ENCODE measurements around the gene PPP3CA. TPM values are rescaled to one million over a fixed set of nuclear protein-coding genes. Genes with fewer than 3 reads are reported as not detected.
"Not testable (repeated sequence)": the region's sequence is repeated elsewhere in the genome, so short reads cannot be mapped to it uniquely, and the experiment has no call there.

Gene PPP3CA
- polyA plus RNA-seq, 1 donor from 2014 or later: 18.0 TPM

DNA sequence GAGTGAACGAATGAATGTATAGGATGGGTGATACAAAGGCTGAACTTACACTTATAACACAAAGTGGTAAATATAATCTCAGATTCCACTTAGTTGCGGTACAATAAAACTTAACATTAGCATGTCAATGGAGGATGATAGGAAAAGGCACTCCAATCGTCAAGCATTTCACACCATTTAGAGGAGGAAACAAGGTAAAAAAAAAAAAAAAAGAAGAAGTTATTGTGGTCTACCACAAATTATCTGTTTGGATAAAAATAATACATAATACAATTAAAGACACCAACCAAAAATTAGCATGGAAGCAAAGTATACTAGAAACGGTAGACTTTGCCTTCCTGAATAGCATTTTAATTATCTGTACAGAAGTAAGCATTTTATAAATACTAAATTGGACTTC lies 205.5 kb downstream of the PPP3CA start:
- peak overlapping the region in 1 of 4 donors; percentile 53 for H3K4me3 Mint-ChIP-seq
- H3K36me3 Mint-ChIP-seq: no peaks in the 10 kb centered on the region
- peaks cover 0 to 4% (median 0%) of the 10 kb centered on the region in 3 donors for H3K9me3 Mint-ChIP-seq
- H3K27ac Mint-ChIP-seq: peak overlapping the region in 2 of 3 donors; percentile 0 to 29
- no peaks in the 10 kb centered on the region for H3K27me3 Mint-ChIP-seq
- peaks cover 41 to 58% (median 48%) of the 10 kb centered on the region in 3 donors for H3K4me1 Mint-ChIP-seq

GRCh38 chr4:101141230-101141629 lies 206.1 kb downstream of the PPP3CA start:
- Mint-ChIP-seq H3K4me3 (peak overlapping the region in 1 of 4 donors; percentile 31), H3K36me3 (no peaks in the 10 kb centered on the region), H3K4me1 (peaks cover 45 to 63% (median 53%) of the 10 kb centered on the region in 3 donors), H3K27ac (peak overlapping the region in 1 of 3 donors; percentile 0), H3K27me3 (no peaks in the 10 kb centered on the region), H3K9me3 (peaks cover 0 to 4% (median 0%) of the 10 kb centered on the region in 3 donors)

GRCh38 chr4:101140228-101140627 lies 207.1 kb downstream of the PPP3CA start:
- no peaks in the 10 kb centered on the region for H3K27me3 Mint-ChIP-seq
- H3K36me3 Mint-ChIP-seq: no peaks in the 10 kb centered on the region
- no peak overlapping the region for H3K27ac Mint-ChIP-seq
- peaks cover 0 to 2% (median 0%) of the 10 kb centered on the region in 3 donors for H3K9me3 Mint-ChIP-seq
- H3K4me1 Mint-ChIP-seq: peaks cover 53 to 71% (median 61%) of the 10 kb centered on the region in 3 donors
- no peak overlapping the region for H3K4me3 Mint-ChIP-seq

DNA sequence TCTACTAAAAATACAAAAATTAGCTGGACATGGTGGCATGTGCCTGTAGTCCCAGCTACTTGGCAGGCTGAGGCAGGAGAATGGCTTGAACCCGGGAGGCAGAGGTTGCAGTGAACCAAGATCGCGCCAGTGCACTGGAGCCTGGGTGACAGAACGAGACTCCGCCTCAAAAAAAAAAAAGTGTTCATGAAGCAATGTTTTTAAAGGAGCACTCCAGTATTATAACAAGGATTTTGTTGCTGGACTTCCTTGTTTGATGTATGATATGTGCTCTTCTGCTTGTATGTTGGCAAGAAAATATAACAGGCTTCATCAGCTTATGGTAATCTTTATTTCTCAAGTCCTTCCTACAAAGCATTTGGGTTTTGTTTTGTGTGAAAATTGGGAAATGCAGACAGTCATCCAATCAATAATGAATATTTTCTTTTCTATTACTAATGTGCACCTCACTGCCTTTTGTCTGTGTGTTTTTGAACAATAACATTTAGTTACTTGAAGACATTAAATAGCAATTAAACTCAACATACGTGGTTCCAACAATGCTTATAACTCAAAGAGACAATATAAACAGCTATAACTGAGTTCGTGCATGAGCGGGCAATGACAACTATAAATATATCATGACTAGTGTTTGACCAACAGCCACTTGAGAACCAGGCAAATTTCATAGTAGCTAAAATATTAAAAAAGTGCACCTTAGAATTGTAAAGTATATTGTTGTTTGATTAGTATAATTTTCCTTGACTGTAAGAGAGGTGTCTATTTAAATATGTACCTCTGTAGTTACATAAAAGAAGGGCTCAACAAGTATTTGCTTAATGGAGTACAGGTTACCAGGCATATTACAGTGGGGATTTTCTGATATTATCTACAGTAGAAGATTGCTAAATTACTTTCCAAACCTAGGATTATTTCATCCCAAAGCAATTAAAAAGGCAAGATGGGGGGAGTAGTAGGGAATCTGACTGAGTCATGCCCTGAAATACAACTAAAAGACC lies 210.7 kb downstream of the PPP3CA start:
- H3K4me3 Mint-ChIP-seq: peak overlapping the region in 3 of 4 donors; percentile 6 to 87 (median 83)

GRCh38 chr4:101135371-101136010 lies 211.8 kb downstream of the PPP3CA start:
- Mint-ChIP-seq H3K4me3 (peak overlapping the region; percentile 6 to 87 (median 27)), H3K9me3 (peaks cover 0 to 2% (median 0%) of the 10 kb centered on the region in 3 donors), H3K36me3 (peaks cover 2% of the 10 kb centered on the region), H3K4me1 (peaks cover 36 to 57% (median 52%) of the 10 kb centered on the region in 3 donors), H3K27ac (no peak overlapping the region), H3K27me3 (no peaks in the 10 kb centered on the region)

More for the DNA sequence above, 210.7 kb downstream of the PPP3CA start:
- H3K4me1 Mint-ChIP-seq: peaks cover 44 to 62% (median 56%) of the 10 kb centered on the region in 3 donors
- peaks cover 0 to 2% (median 0%) of the 10 kb centered on the region in 3 donors for H3K9me3 Mint-ChIP-seq
- H3K27me3 Mint-ChIP-seq: no peaks in the 10 kb centered on the region
- peaks cover 2% of the 10 kb centered on the region for H3K36me3 Mint-ChIP-seq
- peak overlapping the region in 2 of 3 donors; percentile 17 to 57 for H3K27ac Mint-ChIP-seq

DNA sequence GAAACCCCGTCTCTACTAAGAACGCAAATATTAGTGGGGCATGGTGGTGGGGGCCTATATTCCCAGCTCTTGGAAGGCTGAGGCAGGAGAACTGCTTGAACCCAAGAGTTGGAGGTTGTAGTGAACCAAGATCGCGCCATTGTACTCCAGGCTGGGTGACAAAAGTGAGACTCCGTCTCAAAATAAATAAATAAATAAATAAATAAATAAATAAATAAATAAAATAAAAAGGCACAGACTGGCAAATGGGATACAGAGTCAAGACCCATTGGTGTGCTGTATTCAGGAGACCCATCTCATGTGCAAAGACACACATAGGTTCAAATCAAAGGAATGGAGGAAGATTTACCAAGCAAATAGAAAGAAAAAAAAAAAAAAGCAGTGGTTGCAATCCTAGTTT lies 216.3 kb downstream of the PPP3CA start:
- H3K4me3 Mint-ChIP-seq, H3K27ac Mint-ChIP-seq, H3K9me3 Mint-ChIP-seq, H3K36me3 Mint-ChIP-seq, H3K27me3 Mint-ChIP-seq: not testable (repeated sequence)
- peaks cover 51 to 63% (median 52%) of the 10 kb centered on the region in 3 donors for H3K4me1 Mint-ChIP-seq

- not testable (repeated sequence) for H3K27ac Mint-ChIP-seq
- H3K4me1 Mint-ChIP-seq: peaks cover 47 to 60% (median 50%) of the 10 kb centered on the region in 3 donors
Measured at GRCh38 chr4:101128898-101129297, 218.4 kb downstream of the PPP3CA start.

DNA sequence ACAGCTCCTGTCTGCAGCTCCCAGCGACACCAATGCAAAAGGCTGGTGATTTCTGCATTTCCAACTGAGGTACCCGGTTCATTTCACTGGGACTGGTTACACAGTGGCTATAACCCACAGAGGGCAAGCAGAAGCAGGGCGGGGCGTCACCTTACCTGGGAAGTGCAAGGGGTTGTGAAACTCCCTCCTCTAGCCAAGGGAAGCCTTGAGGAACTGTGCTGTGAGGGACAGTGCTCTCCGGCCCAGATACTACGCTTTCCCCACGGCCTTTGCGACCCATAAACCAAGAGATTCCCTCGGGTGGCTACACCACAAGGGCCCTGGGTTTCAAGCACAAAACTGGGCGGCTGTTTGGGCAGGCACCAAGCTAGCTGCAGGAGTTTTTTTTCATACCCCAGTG lies 218.9 kb downstream of the PPP3CA start:
- peaks cover 4% of the 10 kb centered on the region for H3K36me3 Mint-ChIP-seq
- H3K27ac Mint-ChIP-seq: no peak overlapping the region
- H3K27me3 Mint-ChIP-seq: no peaks in the 10 kb centered on the region
- no peak overlapping the region for H3K4me3 Mint-ChIP-seq
- peaks cover 0 to 3% (median 0%) of the 10 kb centered on the region in 3 donors for H3K9me3 Mint-ChIP-seq
- H3K4me1 Mint-ChIP-seq: peaks cover 49 to 63% (median 50%) of the 10 kb centered on the region in 3 donors

More at GRCh38 chr4:101128898-101129297, 218.4 kb downstream of the PPP3CA start:
- H3K4me3 Mint-ChIP-seq: peak overlapping the region in 2 of 4 donors; percentile 41 to 63
- not testable (repeated sequence) for H3K36me3 Mint-ChIP-seq, H3K9me3 Mint-ChIP-seq, H3K27me3 Mint-ChIP-seq

DNA sequence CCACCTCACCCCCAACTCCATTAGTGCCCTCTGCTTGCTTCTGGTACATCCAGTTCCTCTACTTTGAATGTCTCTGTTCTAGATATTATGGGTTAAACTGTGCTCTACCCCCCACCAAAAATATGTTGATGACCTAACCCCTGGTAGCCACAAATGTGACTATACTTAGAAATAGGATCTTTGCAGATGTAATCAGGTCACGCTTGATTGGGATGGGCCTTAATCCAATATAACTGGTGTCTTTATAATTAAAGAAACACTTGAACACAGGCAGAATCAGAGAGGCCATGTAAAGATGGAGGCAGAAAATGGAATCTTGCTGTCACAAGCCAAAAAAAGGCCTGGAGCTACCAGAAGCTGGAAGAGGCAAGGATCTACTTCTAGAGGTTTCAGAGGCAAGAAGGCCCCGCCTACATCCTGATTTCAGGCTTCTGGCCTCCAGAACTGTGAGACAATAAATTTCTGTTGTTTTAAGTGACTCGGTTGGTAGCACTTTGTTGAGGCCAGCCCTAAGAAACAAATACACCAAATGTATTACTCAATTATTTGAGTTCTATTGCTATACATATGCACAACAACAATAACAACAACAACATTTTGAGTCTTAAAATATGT lies 220.0 kb downstream of the PPP3CA start:
- peaks cover 7% of the 10 kb centered on the region for H3K36me3 Mint-ChIP-seq
- peak overlapping the region in 2 of 4 donors; percentile 68 to 69 for H3K4me3 Mint-ChIP-seq
- H3K27me3 Mint-ChIP-seq: no peaks in the 10 kb centered on the region
- peaks cover 42 to 58% (median 55%) of the 10 kb centered on the region in 3 donors for H3K4me1 Mint-ChIP-seq
- peak overlapping the region in 2 of 3 donors; percentile 15 to 84 for H3K27ac Mint-ChIP-seq
- peaks cover 0 to 3% (median 0%) of the 10 kb centered on the region in 3 donors for H3K9me3 Mint-ChIP-seq

GRCh38 chr4:101126059-101126458 lies 221.3 kb downstream of the PPP3CA start:
- H3K4me1 Mint-ChIP-seq: peaks cover 38 to 52% (median 51%) of the 10 kb centered on the region in 3 donors
- no peak overlapping the region for H3K4me3 Mint-ChIP-seq
- H3K27me3 Mint-ChIP-seq: no peaks in the 10 kb centered on the region
- H3K9me3 Mint-ChIP-seq: peaks cover 0 to 3% (median 0%) of the 10 kb centered on the region in 3 donors
- peaks cover 5% of the 10 kb centered on the region for H3K36me3 Mint-ChIP-seq
- H3K27ac Mint-ChIP-seq: no peak overlapping the region

DNA sequence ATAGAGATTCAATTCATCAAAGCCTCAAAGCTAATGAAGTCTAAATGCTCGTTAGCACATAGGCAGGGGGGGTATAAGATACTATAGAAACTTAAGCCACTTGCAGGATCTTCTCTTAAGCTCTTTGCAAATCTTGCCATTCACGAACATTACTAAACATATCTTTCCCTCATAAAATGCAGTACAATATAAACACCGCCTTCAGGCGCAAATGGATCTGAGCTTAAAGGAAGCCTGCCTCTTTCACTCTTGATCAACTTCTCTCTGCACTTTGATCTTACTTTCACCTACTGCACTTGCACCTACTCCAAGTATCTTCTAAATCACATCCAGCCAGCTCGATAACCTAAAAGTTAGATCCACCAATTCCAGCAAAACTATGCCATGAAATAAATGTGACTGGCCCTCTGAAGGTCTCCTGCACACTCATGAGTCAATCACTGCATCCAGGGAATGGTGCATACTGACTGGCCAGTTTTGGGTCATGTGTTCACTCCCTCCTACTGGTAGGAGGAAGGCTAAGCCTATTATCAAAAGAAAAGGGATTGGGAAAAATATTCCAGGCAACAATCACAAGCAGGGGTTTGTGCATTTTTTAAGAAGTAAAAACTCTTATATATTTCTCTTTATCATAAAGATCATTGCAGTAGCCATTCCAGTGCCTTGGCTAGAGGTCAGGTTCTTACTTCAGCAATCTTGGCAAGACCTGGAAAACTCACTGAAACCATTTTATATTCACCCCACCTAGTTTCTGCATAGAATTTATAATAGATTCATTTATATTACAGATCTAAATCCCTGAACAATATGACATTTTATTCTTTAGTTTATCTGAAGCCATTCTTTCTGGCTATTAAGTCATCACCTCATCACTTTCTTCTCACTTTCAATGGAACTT lies 222.0 kb downstream of the PPP3CA start:
- Mint-ChIP-seq H3K36me3 (peaks cover 5% of the 10 kb centered on the region), H3K9me3 (peaks cover 0 to 3% (median 0%) of the 10 kb centered on the region in 3 donors), H3K27me3 (no peaks in the 10 kb centered on the region), H3K27ac (no peak overlapping the region), H3K4me1 (peaks cover 37 to 51% (median 50%) of the 10 kb centered on the region in 3 donors), H3K4me3 (peak overlapping the region in 1 of 4 donors; percentile 34)

DNA sequence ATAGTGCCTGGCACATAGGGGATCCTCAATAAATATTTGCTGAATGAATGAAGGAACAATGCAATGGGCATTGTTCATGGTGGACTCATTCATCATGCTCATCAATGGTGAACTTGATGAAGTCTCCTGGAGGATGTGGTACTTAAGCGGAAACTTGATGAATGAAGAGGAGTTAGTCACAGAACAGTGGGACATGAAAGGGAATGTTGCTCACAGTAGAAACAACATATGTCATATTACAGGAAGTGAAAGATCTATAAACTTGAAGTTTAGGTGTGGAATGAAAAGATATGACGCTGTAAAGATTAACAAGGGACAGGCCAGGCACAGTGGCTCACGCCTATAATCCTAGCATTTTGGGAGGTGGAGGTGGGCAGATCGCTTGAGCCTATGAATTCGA lies 224.1 kb downstream of the PPP3CA start:
- no peaks in the 10 kb centered on the region for H3K9me3 Mint-ChIP-seq
- peak overlapping the region in 1 of 4 donors; percentile 74 for H3K4me3 Mint-ChIP-seq
- H3K27me3 Mint-ChIP-seq: no peaks in the 10 kb centered on the region
- peak overlapping the region in 1 of 3 donors; percentile 18 for H3K27ac Mint-ChIP-seq
- peaks cover 3% of the 10 kb centered on the region for H3K36me3 Mint-ChIP-seq
- peaks cover 35 to 39% (median 38%) of the 10 kb centered on the region in 3 donors for H3K4me1 Mint-ChIP-seq

DNA sequence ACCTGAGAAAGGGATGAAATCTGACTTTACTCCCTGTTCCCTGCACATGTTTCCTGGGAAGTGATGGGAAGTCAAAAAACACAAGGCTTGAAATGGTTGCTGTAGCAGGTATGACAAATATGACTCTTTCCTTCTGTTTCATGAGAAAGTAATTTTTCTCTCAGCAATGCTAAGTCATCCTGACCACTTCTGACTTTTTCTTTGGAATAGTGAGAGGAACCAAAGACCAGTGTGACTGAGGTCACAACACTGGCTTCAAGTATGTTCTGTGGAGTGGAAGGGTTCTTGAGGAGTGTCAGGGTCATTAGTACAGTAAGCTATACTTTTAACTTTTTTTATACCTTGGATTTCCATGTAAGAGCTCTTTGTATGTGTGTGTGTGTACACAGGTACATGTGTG lies 225.3 kb downstream of the PPP3CA start:
- Mint-ChIP-seq H3K36me3 (peaks cover 3% of the 10 kb centered on the region), H3K27ac (peak overlapping the region in 1 of 3 donors; percentile 17), H3K9me3 (no peaks in the 10 kb centered on the region), H3K4me3 (peak overlapping the region in 1 of 4 donors; percentile 9), H3K27me3 (no peaks in the 10 kb centered on the region), H3K4me1 (peaks cover 25 to 31% (median 28%) of the 10 kb centered on the region in 3 donors)

Data from IgD-negative memory B cell (primary cell).